ENCODE measurements around the gene MESP2.

The MESP2 gene

DNA sequence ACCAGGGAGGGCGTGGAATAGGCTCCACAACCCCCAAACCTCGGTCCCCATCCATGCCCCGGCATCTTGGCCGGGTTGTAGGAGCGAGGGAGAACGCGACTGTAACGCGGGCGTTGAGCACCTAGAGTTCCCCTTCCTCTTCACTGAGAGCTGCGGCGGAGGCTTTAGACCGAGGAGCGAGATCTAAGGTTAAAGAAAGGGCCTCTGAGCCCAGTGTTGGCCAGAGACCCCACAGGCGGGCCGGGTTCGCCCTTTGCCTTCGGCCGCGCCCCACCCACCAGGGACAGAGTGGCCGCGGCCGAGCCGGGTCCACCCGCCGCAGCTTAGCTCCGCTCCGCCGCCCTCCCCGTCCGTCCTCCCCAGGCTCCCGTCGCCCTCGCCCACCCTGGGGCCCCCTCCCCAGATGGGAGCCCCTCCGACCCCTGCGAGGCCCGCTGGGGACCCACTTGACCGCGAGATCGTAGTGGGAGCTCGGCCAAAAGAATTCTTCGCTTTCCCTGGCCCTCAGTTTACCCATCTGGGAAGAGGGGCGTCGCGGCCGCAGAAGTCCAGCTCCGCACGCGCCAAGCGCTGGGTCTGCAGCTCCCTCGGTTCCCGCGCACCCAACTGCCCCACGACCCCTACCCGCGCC is 38.1 kb downstream of the MESP2 start:
- no peak for TF ChIP-seq ZFX (IDR thresholded peaks at IDR 0.05; ENCODE audit: borderline replicate concordance)
- TF ChIP-seq, protein P1, sequence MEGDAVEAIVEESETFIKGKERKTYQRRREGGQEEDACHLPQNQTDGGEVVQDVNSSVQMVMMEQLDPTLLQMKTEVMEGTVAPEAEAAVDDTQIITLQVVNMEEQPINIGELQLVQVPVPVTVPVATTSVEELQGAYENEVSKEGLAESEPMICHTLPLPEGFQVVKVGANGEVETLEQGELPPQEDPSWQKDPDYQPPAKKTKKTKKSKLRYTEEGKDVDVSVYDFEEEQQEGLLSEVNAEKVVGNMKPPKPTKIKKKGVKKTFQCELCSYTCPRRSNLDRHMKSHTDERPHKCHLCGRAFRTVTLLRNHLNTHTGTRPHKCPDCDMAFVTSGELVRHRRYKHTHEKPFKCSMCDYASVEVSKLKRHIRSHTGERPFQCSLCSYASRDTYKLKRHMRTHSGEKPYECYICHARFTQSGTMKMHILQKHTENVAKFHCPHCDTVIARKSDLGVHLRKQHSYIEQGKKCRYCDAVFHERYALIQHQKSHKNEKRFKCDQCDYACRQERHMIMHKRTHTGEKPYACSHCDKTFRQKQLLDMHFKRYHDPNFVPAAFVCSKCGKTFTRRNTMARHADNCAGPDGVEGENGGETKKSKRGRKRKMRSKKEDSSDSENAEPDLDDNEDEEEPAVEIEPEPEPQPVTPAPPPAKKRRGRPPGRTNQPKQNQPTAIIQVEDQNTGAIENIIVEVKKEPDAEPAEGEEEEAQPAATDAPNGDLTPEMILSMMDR (IDR thresholded peaks at IDR 0.05) = no peak
- no peak overlapping the region for H3K27ac ChIP-seq

DNA sequence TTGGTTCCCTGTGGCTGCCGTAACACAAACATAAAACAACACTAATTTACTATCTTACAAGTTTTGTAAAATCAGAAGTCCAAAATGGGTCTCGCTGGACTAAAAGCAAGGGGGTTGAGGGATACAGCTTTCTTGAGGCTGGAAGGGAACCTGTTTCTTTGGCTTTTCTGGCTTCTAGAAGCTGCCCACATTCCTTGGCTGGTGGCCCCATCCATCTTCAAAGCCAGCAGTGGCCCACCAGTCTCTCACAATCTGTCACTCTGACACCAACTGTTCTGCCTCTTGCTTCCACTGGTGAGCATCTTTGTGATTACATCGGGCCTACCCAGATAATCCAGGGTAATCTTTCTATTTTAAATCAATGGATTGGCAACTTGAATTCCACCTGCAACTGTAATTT is 39.6 kb downstream of the MESP2 start:
- no peak overlapping the region for H3K27ac ChIP-seq
- TF ChIP-seq, protein P1 (IDR thresholded peaks at IDR 0.05) = no peak
- TF ChIP-seq ZFX (IDR thresholded peaks at IDR 0.05; ENCODE audit: borderline replicate concordance) = no peak

DNA sequence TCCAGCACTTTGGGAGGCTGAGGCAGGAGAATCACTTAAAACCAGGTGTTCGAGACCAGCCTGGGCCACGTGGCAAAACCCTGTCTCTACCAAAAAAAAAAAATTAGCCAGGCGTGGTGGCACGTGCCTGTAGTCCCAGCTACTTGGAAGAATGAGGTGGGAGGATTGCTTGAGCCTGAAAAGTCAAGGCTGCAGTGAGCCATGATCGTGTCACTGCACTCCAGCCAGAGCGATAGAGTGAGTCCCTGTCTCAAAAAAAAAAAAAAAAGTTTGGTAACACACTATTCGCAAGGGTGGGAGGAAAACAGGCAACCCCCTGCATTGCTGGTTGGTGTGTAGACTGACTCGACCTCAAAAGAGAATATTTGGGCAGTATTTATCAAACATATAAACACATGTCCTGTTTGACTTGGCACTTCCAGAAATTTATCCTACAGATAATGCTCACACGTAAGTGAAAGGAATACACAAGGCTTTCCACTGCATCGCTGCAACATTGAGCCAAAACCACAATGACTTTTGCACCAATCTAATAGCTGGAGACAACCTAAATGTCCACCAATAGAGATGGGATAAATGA is 41.7 kb downstream of the MESP2 start:
- TF ChIP-seq, protein P1 (IDR thresholded peaks at IDR 0.05) = no peak
- TF ChIP-seq ZFX (IDR thresholded peaks at IDR 0.05; ENCODE audit: borderline replicate concordance) = no peak

DNA sequence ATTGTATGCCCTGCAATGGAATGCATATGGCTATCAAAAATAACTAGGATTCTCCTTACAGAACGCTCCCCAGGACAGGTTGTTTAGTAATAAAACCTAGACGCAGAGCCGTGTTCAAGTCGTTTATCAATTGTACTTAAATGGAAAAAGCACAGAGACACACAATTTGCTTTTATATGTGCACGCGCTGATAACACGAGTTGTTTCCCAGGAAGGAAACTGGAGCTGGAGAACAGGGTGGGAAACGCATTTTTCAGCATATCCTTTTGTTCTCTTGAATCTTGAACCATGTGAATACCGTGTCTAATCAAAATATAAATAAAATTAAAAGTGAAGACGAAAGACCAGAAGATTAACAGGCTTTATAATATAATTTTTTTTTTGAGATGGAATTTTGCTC is 42.2 kb downstream of the MESP2 start:
- no peak overlapping the region for H3K27ac ChIP-seq
- TF ChIP-seq, protein P1 (IDR thresholded peaks at IDR 0.05) = no peak
- no peak for TF ChIP-seq ZFX (IDR thresholded peaks at IDR 0.05; ENCODE audit: borderline replicate concordance)

More for the DNA sequence above, 41.7 kb downstream of the MESP2 start:
- H3K27ac ChIP-seq = no peak overlapping the region

DNA sequence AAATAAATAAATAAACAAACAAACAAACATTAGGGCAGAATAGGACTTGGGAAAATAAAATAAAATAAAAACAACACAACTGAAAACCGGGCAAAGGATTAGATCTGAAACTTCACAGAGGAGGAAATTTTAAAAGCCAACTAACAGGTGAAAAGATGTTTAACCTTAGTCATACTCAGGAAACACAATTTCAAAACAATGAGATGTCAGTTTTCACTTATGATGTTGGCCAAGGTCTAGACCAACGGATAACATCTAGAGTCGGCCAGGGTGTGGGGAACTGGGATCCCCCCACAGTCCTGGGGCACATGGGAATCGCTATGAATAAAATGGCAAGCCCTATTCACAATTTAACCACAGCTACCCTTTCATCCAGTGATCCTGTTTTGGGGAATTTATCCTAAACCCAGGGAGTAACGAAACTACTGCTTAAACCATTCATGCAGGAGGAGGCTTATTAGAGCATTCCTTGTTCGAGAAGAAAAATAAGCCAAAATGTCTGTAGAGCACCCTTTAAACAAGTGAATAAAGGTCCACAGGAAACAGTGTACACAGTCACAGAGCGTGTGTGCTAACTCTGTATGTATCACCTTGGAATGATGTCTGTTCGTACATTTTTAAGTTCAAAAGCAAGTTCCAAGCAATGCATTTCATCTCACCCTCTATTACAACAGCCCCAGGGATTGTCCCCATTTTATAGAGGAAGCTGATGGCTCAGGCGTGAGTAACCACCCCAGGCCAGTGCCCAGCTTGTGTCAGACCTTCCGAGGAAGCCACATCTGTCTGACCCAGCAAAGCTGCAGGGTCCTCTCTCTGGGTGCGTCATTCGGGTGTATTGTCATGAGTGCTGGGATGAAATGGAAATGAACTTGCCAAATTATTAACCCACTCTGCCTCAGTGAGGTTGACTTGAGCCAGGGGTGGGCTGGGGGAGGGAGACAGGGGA is 44.8 kb downstream of the MESP2 start:
- TF ChIP-seq, protein P1 (IDR thresholded peaks at IDR 0.05) = no peak
- no peak for TF ChIP-seq ZFX (IDR thresholded peaks at IDR 0.05; ENCODE audit: borderline replicate concordance)
- no peak overlapping the region for H3K27ac ChIP-seq

DNA sequence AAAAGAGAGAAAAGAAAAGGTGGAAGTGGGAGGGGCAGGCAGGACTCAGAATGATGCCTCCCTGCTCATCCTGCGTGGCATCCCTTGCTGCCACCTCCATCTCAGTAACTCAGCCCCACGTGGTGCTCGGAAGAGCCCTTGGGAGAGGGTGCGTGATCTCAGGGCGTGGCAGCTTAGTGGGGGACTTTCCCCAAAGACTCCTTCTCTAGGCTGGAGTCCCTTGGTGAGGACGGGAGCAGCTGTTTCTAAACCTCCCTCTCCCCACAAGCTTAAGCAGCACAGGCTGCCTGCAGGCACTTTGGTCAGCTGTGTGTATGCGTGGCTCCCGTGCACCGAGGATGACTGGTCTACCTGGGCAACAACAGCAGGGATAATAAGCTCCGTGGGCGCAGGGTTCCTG is 45.9 kb downstream of the MESP2 start:
- H3K27ac ChIP-seq = no peak overlapping the region
- no peak for TF ChIP-seq ZFX (IDR thresholded peaks at IDR 0.05; ENCODE audit: borderline replicate concordance)
- TF ChIP-seq, protein P1 (IDR thresholded peaks at IDR 0.05) = no peak

DNA sequence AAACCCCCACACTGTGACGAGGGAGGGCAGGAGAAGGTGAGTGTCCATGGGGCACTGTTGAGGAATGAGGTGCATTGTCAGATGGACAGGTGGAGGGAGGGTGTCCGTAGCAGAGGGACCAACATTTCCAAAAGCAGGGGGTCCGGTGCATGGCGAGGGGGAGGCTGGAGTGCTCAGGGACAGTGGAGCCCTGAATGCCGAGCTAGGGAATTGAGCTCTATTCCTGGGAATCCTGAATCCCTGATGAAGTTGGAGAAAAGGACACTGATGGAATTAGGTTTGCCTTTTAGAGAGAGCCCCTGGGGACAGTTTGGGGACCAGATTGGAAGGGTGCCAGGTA is 46.4 kb downstream of the MESP2 start:
- no peak overlapping the region for H3K27ac ChIP-seq
- no peak for TF ChIP-seq ZFX (IDR thresholded peaks at IDR 0.05; ENCODE audit: borderline replicate concordance)
- TF ChIP-seq, protein P1 (IDR thresholded peaks at IDR 0.05) = no peak

All from 22Rv1 (cell line).